ENCODE results near the gene CSNK1E.

The CSNK1E gene

GRCh38 chr22:38255697-38256096 is 61.5 kb downstream of the CSNK1E start:
- peaks cover 35 to 51% of the 10 kb centered on the region in 2 experiments for H3K4me1 ChIP-seq (ENCODE audit: control insufficient read depth in 1 of 2, insufficient read depth in 1 of 2, low read depth in 1 of 2, low read length in 1 of 2)
- H3K36me3 ChIP-seq = no peaks in the 10 kb centered on the region
- H3K4me3 ChIP-seq (ENCODE audit: low read depth in 1 of 2, low read length in 1 of 2) = no peak overlapping the region
- H3K9me3 ChIP-seq = no peaks in the 10 kb centered on the region
- no peaks in the 10 kb centered on the region for H3K27me3 ChIP-seq
- H3K27ac ChIP-seq = no peak overlapping the region
- TF ChIP-seq CTCF (IDR thresholded peaks at IDR 0.05) = no peak

GRCh38 chr22:38251341-38251692 is 65.9 kb downstream of the CSNK1E start:
- H3K4me3 ChIP-seq (ENCODE audit: low read depth in 1 of 2, low read length in 1 of 2) = no peak overlapping the region
- no peaks in the 10 kb centered on the region for H3K9me3 ChIP-seq
- no peak for TF ChIP-seq CTCF (IDR thresholded peaks at IDR 0.05)
- peak overlapping the region; percentile 56 for H3K27ac ChIP-seq
- H3K4me1 ChIP-seq (ENCODE audit: control insufficient read depth in 1 of 2, insufficient read depth in 1 of 2, low read depth in 1 of 2, low read length in 1 of 2) = peaks cover under 1 to 14% of the 10 kb centered on the region in 2 experiments
- H3K27me3 ChIP-seq = no peaks in the 10 kb centered on the region
- peaks cover 15% of the 10 kb centered on the region for H3K36me3 ChIP-seq

DNA sequence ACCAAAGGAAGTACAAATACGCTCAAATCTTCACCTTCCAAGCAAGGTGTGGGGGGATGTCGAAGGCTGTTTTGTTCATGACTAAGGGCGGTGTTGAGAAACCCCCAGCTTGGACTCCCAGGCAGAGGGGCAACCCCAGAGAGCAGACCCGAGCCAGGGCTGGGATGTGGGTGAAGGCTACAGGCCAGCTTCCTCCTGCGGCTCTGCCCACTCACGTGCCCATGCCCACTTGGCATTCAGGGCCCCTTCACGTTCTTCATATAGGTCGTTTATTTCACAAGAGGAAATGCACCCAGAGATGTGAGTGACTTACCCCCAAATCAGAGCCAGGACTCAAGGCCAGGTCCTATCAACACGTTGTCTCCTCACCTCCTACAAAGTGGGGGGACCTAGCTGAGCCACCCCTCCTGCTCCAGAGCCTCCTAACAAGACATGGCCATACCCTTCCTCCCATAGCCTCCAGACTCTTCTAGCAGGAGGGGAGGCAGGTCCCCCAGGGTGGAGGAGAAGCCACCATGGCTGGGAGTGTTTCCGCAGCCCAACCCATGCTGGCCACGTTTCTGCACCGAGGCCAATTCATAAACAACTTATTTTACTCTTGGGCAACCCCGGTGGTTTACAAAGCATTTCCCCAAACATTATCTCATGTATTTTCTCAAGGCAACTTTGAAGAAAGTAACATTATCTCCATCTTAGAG is 66.4 kb downstream of the CSNK1E start:
- Histone ChIP-seq H3K4me1 (ENCODE audit: control insufficient read depth in 1 of 2, insufficient read depth in 1 of 2, low read depth in 1 of 2, low read length in 1 of 2) (peaks cover 0 to 12% of the 10 kb centered on the region in 2 experiments), H3K9me3 (no peaks in the 10 kb centered on the region), H3K27me3 (no peaks in the 10 kb centered on the region), H3K4me3 (ENCODE audit: low read depth in 1 of 2, low read length in 1 of 2) (no peak overlapping the region), H3K27ac (peak overlapping the region; percentile 56), H3K36me3 (peaks cover 20% of the 10 kb centered on the region)
- no peak for TF ChIP-seq CTCF (IDR thresholded peaks at IDR 0.05)

DNA sequence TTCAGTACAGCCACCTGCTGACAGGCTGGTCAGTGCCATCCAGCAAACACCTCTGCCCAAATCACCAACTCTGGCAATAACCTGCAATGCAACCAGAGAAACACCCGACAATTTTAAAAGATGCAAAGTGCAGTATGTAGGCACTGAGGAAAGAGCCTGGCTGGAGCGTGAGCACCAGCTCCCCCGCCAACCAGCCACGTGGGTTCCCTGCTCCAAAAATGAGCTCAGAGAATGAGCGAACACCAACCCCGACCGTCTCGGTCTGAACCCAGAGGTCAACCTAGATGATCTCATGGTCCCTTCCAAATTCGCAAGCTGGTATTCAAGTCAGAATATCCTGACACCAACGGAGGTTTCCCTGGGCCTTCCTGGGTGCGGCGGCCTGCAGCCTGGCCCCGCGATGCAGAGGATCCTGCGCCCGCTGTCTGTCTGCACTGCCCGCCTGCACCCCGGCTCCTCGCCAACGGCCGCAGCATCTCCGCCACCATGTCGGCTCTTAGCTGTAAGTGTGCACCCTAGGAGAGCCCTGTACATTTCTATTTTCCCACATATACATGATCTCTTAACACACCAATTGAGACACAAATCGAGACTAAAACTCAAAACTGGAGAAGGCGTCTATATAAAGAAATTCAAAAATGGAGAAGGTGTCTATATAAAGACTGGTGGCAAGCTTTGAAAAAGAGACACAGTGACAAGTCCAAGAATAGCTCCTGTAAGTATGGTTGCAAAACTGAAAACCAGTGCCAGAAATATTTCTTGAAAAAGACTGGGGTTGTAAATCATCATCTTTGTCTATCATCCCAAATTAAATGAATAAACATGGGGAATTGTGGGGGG is 67.2 kb downstream of the CSNK1E start:
- TF ChIP-seq CTCF (IDR thresholded peaks at IDR 0.05) = no peak

DNA sequence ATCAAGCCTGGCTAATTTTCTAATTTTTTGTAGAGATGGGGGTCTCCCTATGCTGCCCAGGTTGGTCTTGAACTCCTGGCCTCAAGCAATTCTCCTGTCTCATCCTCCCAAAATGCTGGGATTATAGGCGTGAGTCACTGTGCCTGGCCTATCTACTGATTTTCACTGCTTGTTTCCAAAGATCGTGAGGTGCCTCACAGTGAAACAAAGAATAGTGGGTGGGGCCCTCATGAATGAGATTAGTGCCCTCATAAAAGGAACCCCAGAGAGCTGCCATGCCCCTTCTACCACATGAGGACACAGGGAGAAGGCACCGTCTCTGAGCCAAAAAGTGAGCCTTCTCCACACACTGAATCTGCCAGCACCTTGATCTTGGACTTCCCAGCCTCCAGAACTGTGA is 67.9 kb downstream of the CSNK1E start:
- TF ChIP-seq CTCF (IDR thresholded peaks at IDR 0.05) = no peak
- Histone ChIP-seq H3K4me3 (ENCODE audit: low read depth in 1 of 2, low read length in 1 of 2) (no peak overlapping the region), H3K4me1 (ENCODE audit: control insufficient read depth in 1 of 2, insufficient read depth in 1 of 2, low read depth in 1 of 2, low read length in 1 of 2) (peaks cover 0 to 12% of the 10 kb centered on the region in 2 experiments), H3K36me3 (peaks cover 35% of the 10 kb centered on the region), H3K27ac (no peak overlapping the region), H3K27me3 (no peaks in the 10 kb centered on the region), H3K9me3 (no peaks in the 10 kb centered on the region)

More for the DNA sequence above, 67.2 kb downstream of the CSNK1E start:
- Histone ChIP-seq H3K36me3 (peaks cover 28% of the 10 kb centered on the region), H3K27ac (no peak overlapping the region), H3K4me1 (ENCODE audit: control insufficient read depth in 1 of 2, insufficient read depth in 1 of 2, low read depth in 1 of 2, low read length in 1 of 2) (peaks cover 0 to 12% of the 10 kb centered on the region in 2 experiments), H3K9me3 (no peaks in the 10 kb centered on the region), H3K4me3 (ENCODE audit: low read depth in 1 of 2, low read length in 1 of 2) (no peak overlapping the region), H3K27me3 (no peaks in the 10 kb centered on the region)

Data from neutrophil (primary cell).